ENCODE data around the gene NEK3.
"Not testable (repeated sequence)": the region's sequence is repeated elsewhere in the genome, so short reads cannot be mapped to it uniquely, and the experiment has no call there.

The NEK3 gene

GRCh38 chr13:52118095-52118494, 41.3 kb downstream of the NEK3 start:
- no peak for DNase-seq (ENCODE audit: low read depth)

GRCh38 chr13:52112591-52112990, 46.8 kb downstream of the NEK3 start:
- DNase-seq (ENCODE audit: low read depth) = no peak

GRCh38 chr13:52109116-52109670, 50.2 kb downstream of the NEK3 start:
- no peak for DNase-seq (ENCODE audit: low read depth)

GRCh38 chr13:52105841-52106240, 53.6 kb downstream of the NEK3 start:
- DNase-seq (ENCODE audit: low read depth) = no peak

DNA sequence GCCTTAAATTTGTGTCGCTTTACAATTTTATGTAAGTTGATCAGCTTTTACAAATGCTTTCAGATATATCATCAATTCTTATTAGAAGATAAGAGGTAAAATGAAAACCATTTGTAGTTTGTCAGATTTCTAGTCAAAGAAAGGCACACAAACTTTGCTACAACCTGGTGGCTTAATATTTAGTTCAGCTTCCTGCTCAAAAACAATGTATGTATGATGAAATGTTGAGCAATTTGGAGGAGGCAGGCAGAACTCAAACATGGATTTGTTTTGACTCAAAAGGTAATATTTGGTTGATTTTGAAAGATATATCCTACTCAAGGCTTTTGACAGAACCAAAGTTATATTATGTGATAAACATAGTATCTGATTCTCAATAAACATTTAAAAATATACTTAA, 54.8 kb downstream of the NEK3 start:
- DNase-seq (ENCODE audit: low read depth) = no peak

DNA sequence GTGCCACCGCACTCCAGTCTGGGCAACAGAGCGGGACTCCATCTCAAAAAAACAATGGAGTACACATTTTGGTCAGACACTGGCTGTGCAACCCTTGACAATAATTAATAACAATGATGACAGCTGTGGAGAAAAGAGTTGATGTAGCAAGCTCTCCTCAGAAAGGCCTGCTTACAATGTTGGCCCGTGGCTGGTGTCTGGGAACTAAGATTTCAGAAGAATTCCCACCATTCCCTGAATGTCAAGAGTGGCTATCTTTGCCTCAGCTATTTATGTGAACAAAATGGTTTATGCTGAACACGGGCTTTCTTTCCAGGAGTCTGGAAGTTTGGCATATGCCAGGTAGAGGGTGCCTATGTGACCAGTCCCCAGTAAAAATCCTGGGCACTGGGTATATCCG, 56.0 kb downstream of the NEK3 start:
- no peak for DNase-seq (ENCODE audit: low read depth)

- DNase-seq (ENCODE audit: low read depth) = not testable (repeated sequence)
These were observed 57.0 kb downstream of the NEK3 start for GRCh38 chr13:52102423-52102822.

- no peak for DNase-seq (ENCODE audit: low read depth)
These were observed 62.2 kb downstream of the NEK3 start for GRCh38 chr13:52097197-52097596.

GRCh38 chr13:52096748-52097147, 62.6 kb downstream of the NEK3 start:
- no peak for DNase-seq (ENCODE audit: low read depth)

- no peak for DNase-seq (ENCODE audit: low read depth)
These were observed 63.3 kb downstream of the NEK3 start for GRCh38 chr13:52096062-52096461.

- no peak for DNase-seq (ENCODE audit: low read depth)
These were observed 67.3 kb downstream of the NEK3 start for GRCh38 chr13:52092087-52092486.

- no peak for DNase-seq (ENCODE audit: low read depth)
These were observed 67.9 kb downstream of the NEK3 start for GRCh38 chr13:52091473-52091872.

DNA sequence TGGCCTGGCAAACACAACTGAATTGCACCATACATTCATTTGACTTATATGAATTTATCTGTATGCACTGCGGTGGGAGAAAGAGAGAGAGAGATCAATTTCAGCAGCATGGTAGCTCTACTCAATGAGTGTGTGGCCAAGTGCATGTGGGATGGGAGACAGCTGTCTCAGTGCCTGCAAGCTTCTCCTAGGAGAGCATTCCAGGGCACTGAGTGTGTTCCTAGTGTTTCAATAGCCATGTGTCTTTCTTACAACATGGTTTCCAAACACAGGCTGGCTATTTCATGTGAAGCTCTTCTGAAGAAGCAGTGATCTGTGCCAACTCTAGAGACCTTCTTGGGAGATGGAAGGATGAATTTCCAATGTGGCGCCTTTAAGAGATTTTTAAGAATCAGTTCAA, 74.0 kb downstream of the NEK3 start:
- DNase-seq (ENCODE audit: low read depth) = no peak

GRCh38 chr13:52084981-52085380, 74.4 kb downstream of the NEK3 start:
- DNase-seq (ENCODE audit: low read depth) = not testable (repeated sequence)

Data from stimulated activated CD8-positive, alpha-beta memory T cell treated with anti-CD3 and anti-CD28 coated beads, Interleukin-7, amount 100 ng/mL, for 24 hours (primary cell).